ENCODE measurements around the gene MFSD12. TPM values are rescaled to one million over a fixed set of nuclear protein-coding genes. Genes with fewer than 3 reads are reported as not detected.

Gene MFSD12
- total RNA-seq, 1 donor: 104 TPM

DNA sequence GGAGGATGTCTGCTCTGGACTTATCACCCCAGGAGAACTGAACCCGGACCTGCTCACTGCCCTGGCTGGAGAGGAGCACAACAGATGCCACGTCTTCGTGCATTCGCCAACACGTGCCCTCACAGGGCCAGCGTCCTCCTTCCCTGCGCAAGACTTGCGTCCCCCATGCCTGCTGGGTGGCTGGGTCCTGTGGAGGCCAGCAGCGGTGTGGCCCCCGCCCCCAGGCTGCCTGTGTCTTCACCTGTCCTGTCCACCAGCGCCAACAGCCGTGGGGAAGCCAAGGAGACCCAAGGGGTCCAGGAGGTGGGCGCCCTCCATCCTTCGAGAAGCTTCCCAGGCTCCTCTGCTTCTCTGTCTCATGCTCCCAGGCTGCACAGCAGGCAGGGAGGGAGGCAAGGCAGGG, 21.8 kb downstream of the MFSD12 start:
- H3K9me3 ChIP-seq (ENCODE audit: low read depth, low read length): no peaks in the 10 kb centered on the region
- H3K4me1 ChIP-seq (ENCODE audit: insufficient read depth, low read length): no peaks in the 10 kb centered on the region
- TF ChIP-seq, protein P1, sequence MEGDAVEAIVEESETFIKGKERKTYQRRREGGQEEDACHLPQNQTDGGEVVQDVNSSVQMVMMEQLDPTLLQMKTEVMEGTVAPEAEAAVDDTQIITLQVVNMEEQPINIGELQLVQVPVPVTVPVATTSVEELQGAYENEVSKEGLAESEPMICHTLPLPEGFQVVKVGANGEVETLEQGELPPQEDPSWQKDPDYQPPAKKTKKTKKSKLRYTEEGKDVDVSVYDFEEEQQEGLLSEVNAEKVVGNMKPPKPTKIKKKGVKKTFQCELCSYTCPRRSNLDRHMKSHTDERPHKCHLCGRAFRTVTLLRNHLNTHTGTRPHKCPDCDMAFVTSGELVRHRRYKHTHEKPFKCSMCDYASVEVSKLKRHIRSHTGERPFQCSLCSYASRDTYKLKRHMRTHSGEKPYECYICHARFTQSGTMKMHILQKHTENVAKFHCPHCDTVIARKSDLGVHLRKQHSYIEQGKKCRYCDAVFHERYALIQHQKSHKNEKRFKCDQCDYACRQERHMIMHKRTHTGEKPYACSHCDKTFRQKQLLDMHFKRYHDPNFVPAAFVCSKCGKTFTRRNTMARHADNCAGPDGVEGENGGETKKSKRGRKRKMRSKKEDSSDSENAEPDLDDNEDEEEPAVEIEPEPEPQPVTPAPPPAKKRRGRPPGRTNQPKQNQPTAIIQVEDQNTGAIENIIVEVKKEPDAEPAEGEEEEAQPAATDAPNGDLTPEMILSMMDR (IDR thresholded peaks at IDR 0.05; ENCODE audit: extremely low read depth, low read depth, low read length): no peak

DNA sequence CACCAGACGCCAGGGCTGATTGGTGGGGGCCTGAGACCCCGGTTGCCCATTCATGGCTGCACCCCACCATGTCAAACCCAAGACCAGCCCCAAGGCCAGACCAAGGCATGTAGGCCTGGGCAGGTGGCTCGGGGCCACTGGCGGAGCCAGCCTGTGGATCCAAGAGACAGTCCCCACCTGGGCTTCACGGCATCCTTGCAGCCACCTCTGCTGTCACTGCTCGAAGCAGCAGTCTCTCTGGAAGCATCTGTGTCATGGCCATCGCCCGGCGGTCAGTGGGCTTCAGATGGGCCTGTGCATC, 22.2 kb downstream of the MFSD12 start:
- no peak for DNase-seq (ENCODE audit: insufficient read length, low spot score, missing footprints)
- Histone ChIP-seq H3K4me3 (ENCODE audit: insufficient read depth, low read length) (no peak overlapping the region), H3K4me2 (ENCODE audit: insufficient read depth, low read length) (no peak overlapping the region), H3K36me3 (ENCODE audit: insufficient read depth, low read length) (peaks cover 40% of the 10 kb centered on the region), H2AFZ (ENCODE audit: low read length) (no peak overlapping the region), H3K9me3 (ENCODE audit: low read depth, low read length) (no peaks in the 10 kb centered on the region), H3K27me3 (ENCODE audit: insufficient read depth, low read length) (no peaks in the 10 kb centered on the region), H4K20me1 (ENCODE audit: insufficient read depth, low read length) (peaks cover 14% of the 10 kb centered on the region), H3K79me2 (ENCODE audit: insufficient read depth, low read length) (no peaks in the 10 kb centered on the region), H3K4me1 (ENCODE audit: insufficient read depth, low read length) (no peaks in the 10 kb centered on the region), H3K27ac (ENCODE audit: low read depth, low read length) (no peak overlapping the region)
- TF ChIP-seq, protein P1 (IDR thresholded peaks at IDR 0.05; ENCODE audit: extremely low read depth, low read depth, low read length): no peak

More for the DNA sequence above, 21.8 kb downstream of the MFSD12 start:
- Histone ChIP-seq H2AFZ (ENCODE audit: low read length) (no peak overlapping the region), H4K20me1 (ENCODE audit: insufficient read depth, low read length) (peaks cover 14% of the 10 kb centered on the region), H3K4me2 (ENCODE audit: insufficient read depth, low read length) (no peak overlapping the region), H3K36me3 (ENCODE audit: insufficient read depth, low read length) (peaks cover 36% of the 10 kb centered on the region), H3K27me3 (ENCODE audit: insufficient read depth, low read length) (no peaks in the 10 kb centered on the region), H3K4me3 (ENCODE audit: insufficient read depth, low read length) (no peak overlapping the region), H3K27ac (ENCODE audit: low read depth, low read length) (no peak overlapping the region), H3K79me2 (ENCODE audit: insufficient read depth, low read length) (no peaks in the 10 kb centered on the region)
- no peak for DNase-seq (ENCODE audit: insufficient read length, low spot score, missing footprints)

DNA sequence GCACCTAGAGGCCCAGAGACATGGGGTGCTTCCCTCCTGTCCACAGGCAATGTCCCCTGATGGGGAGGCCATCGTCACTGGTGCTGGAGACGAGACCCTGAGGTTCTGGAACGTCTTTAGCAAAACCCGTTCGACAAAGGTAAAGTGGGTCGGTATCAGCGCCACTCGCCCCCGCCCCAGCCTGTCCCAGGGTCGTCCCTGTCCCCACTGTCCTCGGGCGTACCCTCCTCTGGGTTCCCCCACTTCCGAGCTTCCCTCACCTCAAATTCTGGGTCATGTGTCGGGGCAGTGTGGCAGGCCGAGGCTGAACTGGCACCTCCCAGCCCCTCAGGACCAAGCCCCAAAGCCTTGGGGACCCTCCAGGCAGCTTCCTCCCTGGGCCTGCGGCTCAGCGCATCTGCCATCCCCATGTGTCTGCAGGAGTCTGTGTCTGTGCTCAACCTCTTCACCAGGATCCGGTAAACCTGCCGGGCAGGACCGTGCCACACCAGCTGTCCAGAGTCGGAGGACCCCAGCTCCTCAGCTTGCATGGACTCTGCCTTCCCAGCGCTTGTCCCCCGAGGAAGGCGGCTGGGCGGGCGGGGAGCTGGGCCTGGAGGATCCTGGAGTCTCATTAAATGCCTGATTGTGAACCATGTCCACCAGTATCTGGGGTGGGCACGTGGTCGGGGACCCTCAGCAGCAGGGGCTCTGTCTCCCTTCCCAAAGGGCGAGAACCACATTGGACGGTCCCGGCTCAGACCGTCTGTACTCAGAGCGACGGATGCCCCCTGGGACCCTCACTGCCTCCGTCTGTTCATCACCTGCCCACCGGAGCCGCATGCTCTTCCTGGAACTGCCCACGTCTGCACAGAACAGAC, 22.8 kb downstream of the MFSD12 start:
- Histone ChIP-seq H3K4me3 (ENCODE audit: insufficient read depth, low read length) (no peak overlapping the region), H3K79me2 (ENCODE audit: insufficient read depth, low read length) (no peaks in the 10 kb centered on the region), H2AFZ (ENCODE audit: low read length) (no peak overlapping the region), H3K9me3 (ENCODE audit: low read depth, low read length) (no peaks in the 10 kb centered on the region), H4K20me1 (ENCODE audit: insufficient read depth, low read length) (peaks cover 12% of the 10 kb centered on the region), H3K27ac (ENCODE audit: low read depth, low read length) (no peak overlapping the region), H3K27me3 (ENCODE audit: insufficient read depth, low read length) (no peaks in the 10 kb centered on the region), H3K36me3 (ENCODE audit: insufficient read depth, low read length) (peaks cover 42% of the 10 kb centered on the region), H3K4me2 (ENCODE audit: insufficient read depth, low read length) (no peak overlapping the region), H3K4me1 (ENCODE audit: insufficient read depth, low read length) (no peaks in the 10 kb centered on the region)
- TF ChIP-seq, protein P1 (IDR thresholded peaks at IDR 0.05; ENCODE audit: extremely low read depth, low read depth, low read length): no peak
- no peak for DNase-seq (ENCODE audit: insufficient read length, low spot score, missing footprints)

DNA sequence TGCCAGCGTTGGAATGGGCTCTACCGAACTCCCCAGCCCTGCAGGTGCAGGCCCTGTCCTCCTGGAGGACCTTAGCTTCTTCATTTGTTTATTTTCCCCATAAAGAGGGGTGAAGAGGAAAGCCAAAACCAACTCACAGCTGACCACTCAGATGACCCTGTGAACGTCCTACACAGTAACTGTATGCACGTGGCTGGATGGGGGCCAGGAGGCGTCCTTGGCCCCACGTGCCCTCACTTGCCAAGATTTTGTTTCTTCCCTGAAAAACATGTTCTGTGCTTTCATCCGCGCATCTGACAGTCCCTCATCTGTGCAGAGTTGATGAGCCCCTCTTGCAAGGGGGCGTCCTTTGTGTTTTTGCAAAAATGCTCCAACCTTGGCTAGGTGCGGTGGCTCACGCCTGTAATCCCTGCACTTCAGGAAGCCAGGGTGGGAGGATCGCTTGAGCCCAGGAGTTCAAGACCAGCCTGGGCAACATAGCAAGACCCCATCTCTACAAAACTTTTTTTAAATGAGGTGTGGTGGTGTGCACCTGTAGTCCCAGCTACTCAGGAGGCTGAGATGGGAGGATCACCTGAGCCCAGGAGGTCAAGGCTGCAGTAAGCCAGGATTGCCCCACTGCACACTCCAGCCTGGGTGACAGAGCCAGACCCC, 23.7 kb downstream of the MFSD12 start:
- Histone ChIP-seq H3K9me3 (ENCODE audit: low read depth, low read length) (no peaks in the 10 kb centered on the region), H3K36me3 (ENCODE audit: insufficient read depth, low read length) (peaks cover 37% of the 10 kb centered on the region), H3K79me2 (ENCODE audit: insufficient read depth, low read length) (peaks cover under 1% of the 10 kb centered on the region), H3K27me3 (ENCODE audit: insufficient read depth, low read length) (no peaks in the 10 kb centered on the region), H3K4me1 (ENCODE audit: insufficient read depth, low read length) (no peaks in the 10 kb centered on the region), H3K4me3 (ENCODE audit: insufficient read depth, low read length) (no peak overlapping the region), H2AFZ (ENCODE audit: low read length) (no peak overlapping the region), H4K20me1 (ENCODE audit: insufficient read depth, low read length) (peaks cover 10% of the 10 kb centered on the region), H3K4me2 (ENCODE audit: insufficient read depth, low read length) (no peak overlapping the region), H3K27ac (ENCODE audit: low read depth, low read length) (no peak overlapping the region)
- no peak for DNase-seq (ENCODE audit: insufficient read length, low spot score, missing footprints)
- TF ChIP-seq, protein P1 (IDR thresholded peaks at IDR 0.05; ENCODE audit: extremely low read depth, low read depth, low read length): no peak

All from osteoblast (primary cell).